Measurements from ENCODE around the gene ACBD6.
A peak's percentile ranks its signal among the peaks of the same experiment; 100 is the strongest.

The ACBD6 gene

DNA sequence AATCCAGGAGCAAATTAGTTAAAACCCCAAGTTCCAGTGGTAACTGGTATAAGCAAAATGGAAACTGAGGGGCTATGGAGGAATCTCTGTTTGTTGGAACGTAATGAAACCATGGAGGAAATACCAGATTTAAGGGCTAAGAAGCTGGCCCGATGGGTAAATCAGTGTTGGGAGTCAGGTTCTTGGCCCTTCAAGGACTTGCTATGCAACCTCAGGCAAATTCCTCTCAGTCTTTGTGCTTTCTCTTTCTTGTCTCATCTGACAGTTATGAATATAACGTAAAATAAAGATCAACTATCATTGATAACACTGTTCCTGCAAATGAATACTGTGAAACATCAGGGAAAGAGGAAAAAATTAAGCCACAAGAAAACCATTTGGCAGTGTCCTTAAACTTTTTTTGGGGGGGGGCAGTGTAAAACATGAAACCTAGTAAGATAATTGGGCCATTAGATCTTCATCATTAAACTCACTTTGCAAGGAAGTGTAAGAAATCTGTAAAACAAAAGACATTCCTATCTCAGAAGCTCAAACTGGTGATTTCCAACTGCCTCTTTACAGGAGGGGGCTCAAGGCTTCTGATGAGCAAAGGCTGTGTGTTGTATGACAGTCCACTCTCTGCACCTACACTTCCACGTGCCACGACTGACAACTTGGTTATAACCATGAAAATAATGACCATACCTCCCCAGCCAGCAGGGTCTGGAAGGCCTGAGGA is 224.7 kb downstream of the ACBD6 start:
- peaks cover 76% of the 10 kb centered on the region for H3K36me3 Mint-ChIP-seq
- H3K9me3 Mint-ChIP-seq, result no peaks in the 10 kb centered on the region
- no peak for ATAC-seq
- peaks cover 8% of the 10 kb centered on the region for H3K4me1 Mint-ChIP-seq
- no peak overlapping the region for H3K27ac Mint-ChIP-seq
- no peak overlapping the region for H3K4me3 Mint-ChIP-seq
- H3K27me3 Mint-ChIP-seq, result no peaks in the 10 kb centered on the region

GRCh38 chr1:180275726-180276125 is 226.7 kb downstream of the ACBD6 start:
- Mint-ChIP-seq H3K36me3 (peaks cover 59% of the 10 kb centered on the region), H3K27me3 (no peaks in the 10 kb centered on the region), H3K4me1 (peaks cover 7% of the 10 kb centered on the region), H3K4me3 (no peak overlapping the region), H3K9me3 (no peaks in the 10 kb centered on the region), H3K27ac (no peak overlapping the region)
- ATAC-seq, result no peak

DNA sequence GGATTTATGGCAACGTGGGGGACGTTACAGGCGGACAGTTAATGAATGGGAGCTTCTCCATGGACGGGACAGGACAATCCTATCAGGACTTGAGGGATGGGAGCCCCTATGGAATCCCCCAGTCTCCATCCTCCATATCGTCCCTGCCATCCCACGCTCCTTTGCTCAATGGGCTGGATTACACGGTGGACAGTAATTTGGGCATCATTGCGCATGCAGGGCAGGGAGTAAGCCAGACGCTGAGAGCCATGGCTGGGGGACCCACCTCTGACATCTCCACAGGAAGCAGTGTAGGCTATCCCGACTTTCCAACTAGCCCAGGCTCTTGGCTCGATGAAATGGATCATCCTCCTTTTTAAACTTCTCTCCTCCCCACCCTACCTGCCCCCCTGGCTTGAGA is 228.2 kb downstream of the ACBD6 start:
- H3K27me3 Mint-ChIP-seq, result no peaks in the 10 kb centered on the region
- ATAC-seq, result no peak
- no peak overlapping the region for H3K4me3 Mint-ChIP-seq
- peaks cover 50% of the 10 kb centered on the region for H3K36me3 Mint-ChIP-seq
- H3K9me3 Mint-ChIP-seq, result no peaks in the 10 kb centered on the region
- H3K27ac Mint-ChIP-seq, result no peak overlapping the region
- H3K4me1 Mint-ChIP-seq, result no peaks in the 10 kb centered on the region

GRCh38 chr1:180273066-180273465 is 229.3 kb downstream of the ACBD6 start:
- Mint-ChIP-seq H3K27me3 (no peaks in the 10 kb centered on the region), H3K4me3 (no peak overlapping the region), H3K27ac (no peak overlapping the region), H3K36me3 (peaks cover 39% of the 10 kb centered on the region), H3K4me1 (no peaks in the 10 kb centered on the region), H3K9me3 (no peaks in the 10 kb centered on the region)
- no peak for ATAC-seq

- peaks cover 32% of the 10 kb centered on the region for H3K36me3 Mint-ChIP-seq
- no peaks in the 10 kb centered on the region for H3K4me1 Mint-ChIP-seq
- no peak for ATAC-seq
- H3K27me3 Mint-ChIP-seq, result no peaks in the 10 kb centered on the region
- H3K27ac Mint-ChIP-seq, result no peak overlapping the region
- no peak overlapping the region for H3K4me3 Mint-ChIP-seq
- H3K9me3 Mint-ChIP-seq, result no peaks in the 10 kb centered on the region
These were observed 230.0 kb downstream of the ACBD6 start for GRCh38 chr1:180272395-180272794.

DNA sequence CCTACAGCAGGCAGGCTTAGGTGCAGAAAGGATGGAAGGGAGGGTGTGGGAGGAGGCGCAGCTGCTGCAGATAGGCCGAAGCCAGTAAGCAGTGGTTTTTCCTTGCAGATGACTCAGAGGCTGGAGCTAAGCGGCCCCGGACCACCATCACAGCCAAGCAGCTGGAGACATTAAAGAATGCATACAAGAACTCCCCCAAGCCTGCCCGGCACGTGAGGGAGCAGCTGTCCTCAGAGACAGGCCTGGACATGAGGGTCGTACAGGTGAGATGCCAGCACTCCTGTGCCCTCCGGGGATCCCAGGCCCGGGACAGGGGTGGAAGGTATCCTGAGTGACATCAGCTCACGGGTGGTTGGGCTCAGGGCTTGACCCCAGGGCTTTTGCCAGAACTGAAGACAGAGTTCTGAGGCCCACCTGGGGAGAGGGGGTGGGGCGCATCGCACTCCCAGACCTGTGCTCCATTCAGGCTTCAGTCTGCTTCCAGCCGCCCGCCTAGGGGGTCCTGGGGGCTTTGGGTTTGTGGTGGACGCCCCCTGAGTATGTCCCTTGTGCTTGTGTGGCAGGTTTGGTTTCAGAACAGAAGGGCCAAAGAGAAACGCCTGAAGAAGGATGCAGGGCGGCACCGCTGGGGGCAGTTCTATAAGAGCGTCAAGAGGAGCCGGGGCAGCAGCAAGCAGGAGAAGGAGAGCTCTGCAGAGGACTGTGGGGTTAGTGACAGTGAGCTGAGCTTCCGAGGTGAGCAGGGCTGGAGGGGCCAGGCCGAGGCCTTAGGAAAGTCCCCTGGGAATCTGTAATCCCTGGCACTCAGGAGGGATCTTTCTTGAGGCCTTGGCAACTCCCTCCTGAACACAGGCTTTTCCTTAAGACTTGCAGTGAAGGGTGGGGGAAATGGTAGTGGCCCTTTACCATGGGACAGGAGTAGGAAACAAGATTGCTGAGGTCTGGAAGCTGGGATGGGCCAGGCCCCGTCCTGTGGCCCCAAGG is 230.8 kb downstream of the ACBD6 start:
- H3K27me3 Mint-ChIP-seq, result no peaks in the 10 kb centered on the region
- H3K9me3 Mint-ChIP-seq, result no peaks in the 10 kb centered on the region
- H3K27ac Mint-ChIP-seq, result no peak overlapping the region
- H3K36me3 Mint-ChIP-seq, result peaks cover 28% of the 10 kb centered on the region
- no peak overlapping the region for H3K4me3 Mint-ChIP-seq
- ATAC-seq, result peak; percentile 18
- H3K4me1 Mint-ChIP-seq, result no peaks in the 10 kb centered on the region

GRCh38 chr1:180270530-180271271 is 231.7 kb downstream of the ACBD6 start:
- Mint-ChIP-seq H3K4me1 (no peaks in the 10 kb centered on the region), H3K9me3 (no peaks in the 10 kb centered on the region), H3K4me3 (no peak overlapping the region), H3K27ac (no peak overlapping the region), H3K36me3 (peaks cover 26% of the 10 kb centered on the region), H3K27me3 (no peaks in the 10 kb centered on the region)
- ATAC-seq, result no peak

DNA sequence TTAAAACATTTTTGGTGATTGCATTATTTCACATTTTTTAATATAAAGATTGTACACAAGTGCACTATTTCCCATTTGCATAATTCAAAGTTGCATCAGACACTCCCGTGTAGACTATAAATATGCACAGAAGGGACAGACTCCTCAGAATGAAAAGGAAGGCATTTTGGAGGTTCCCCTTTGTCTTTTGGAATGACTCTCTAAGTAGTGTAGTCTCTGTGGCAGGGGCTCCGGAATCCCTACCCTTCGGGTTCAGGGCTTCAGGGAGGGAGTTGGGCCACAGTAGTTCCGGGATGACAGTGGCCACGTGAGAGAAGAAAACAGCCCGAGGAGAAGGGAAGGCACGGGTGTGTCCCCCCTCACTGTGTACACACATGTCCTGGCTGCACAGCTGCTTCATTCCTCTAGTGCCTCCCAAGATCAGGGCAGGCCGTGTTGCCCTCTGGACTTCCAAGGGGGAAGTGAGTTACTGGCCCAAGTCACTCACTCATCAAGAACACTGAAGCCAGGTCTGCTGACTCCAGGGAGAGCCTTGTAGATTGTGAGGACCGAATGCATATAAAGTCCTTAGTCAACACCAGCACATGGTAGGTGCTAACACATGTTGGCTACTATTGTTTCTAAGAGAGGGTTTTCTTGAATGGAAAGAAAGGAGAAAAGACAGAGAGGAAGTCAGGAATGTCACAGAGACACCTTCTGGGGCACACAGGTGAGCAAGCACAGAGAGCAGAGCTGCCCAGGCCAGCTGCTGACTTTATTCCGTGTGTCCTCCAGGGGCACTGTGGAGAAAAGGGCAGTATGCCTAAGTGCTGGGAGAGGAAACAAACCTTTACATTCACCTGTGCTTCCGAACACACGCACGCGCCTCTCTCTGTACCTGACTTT is 232.5 kb downstream of the ACBD6 start:
- ATAC-seq, result no peak
- no peaks in the 10 kb centered on the region for H3K27me3 Mint-ChIP-seq
- no peaks in the 10 kb centered on the region for H3K4me1 Mint-ChIP-seq

GRCh38 chr1:180268556-180269075 is 233.8 kb downstream of the ACBD6 start:
- ATAC-seq, result no peak
- Mint-ChIP-seq H3K4me3 (no peak overlapping the region), H3K27me3 (no peaks in the 10 kb centered on the region), H3K27ac (no peak overlapping the region), H3K9me3 (no peaks in the 10 kb centered on the region), H3K4me1 (no peaks in the 10 kb centered on the region), H3K36me3 (peaks cover 5% of the 10 kb centered on the region)

More for the DNA sequence above, 232.5 kb downstream of the ACBD6 start:
- no peak overlapping the region for H3K27ac Mint-ChIP-seq
- no peak overlapping the region for H3K4me3 Mint-ChIP-seq
- H3K36me3 Mint-ChIP-seq, result peaks cover 18% of the 10 kb centered on the region
- no peaks in the 10 kb centered on the region for H3K9me3 Mint-ChIP-seq

GRCh38 chr1:180267761-180268555 is 234.4 kb downstream of the ACBD6 start:
- Mint-ChIP-seq H3K36me3 (peaks cover 3% of the 10 kb centered on the region), H3K4me3 (no peak overlapping the region), H3K27ac (no peak overlapping the region), H3K27me3 (no peaks in the 10 kb centered on the region), H3K9me3 (no peaks in the 10 kb centered on the region), H3K4me1 (no peaks in the 10 kb centered on the region)
- no peak for ATAC-seq

GRCh38 chr1:180267211-180267561 is 235.2 kb downstream of the ACBD6 start:
- Mint-ChIP-seq H3K36me3 (no peaks in the 10 kb centered on the region), H3K27me3 (no peaks in the 10 kb centered on the region), H3K9me3 (no peaks in the 10 kb centered on the region), H3K4me1 (no peaks in the 10 kb centered on the region), H3K4me3 (no peak overlapping the region), H3K27ac (no peak overlapping the region)
- ATAC-seq, result no peak

- Mint-ChIP-seq H3K27me3 (no peaks in the 10 kb centered on the region), H3K9me3 (no peaks in the 10 kb centered on the region), H3K4me1 (no peaks in the 10 kb centered on the region), H3K36me3 (no peaks in the 10 kb centered on the region), H3K4me3 (no peak overlapping the region), H3K27ac (no peak overlapping the region)
- ATAC-seq, result no peak
These were observed 235.8 kb downstream of the ACBD6 start for GRCh38 chr1:180266275-180267210.

GRCh38 chr1:180265871-180266270 is 236.5 kb downstream of the ACBD6 start:
- ATAC-seq, result no peak

More at GRCh38 chr1:180265871-180266270, 236.5 kb downstream of the ACBD6 start:
- no peaks in the 10 kb centered on the region for H3K36me3 Mint-ChIP-seq
- H3K4me1 Mint-ChIP-seq, result no peaks in the 10 kb centered on the region
- no peak overlapping the region for H3K27ac Mint-ChIP-seq
- no peak overlapping the region for H3K4me3 Mint-ChIP-seq
- H3K9me3 Mint-ChIP-seq, result no peaks in the 10 kb centered on the region
- no peaks in the 10 kb centered on the region for H3K27me3 Mint-ChIP-seq
